ENCODE measurements around the gene KIF26A.

The KIF26A gene

GRCh38 chr14:104228716-104229533 lies 90.5 kb downstream of the KIF26A start:
- no peak overlapping the region for H3K27ac ChIP-seq (ENCODE audit: extremely low read depth, low read depth, low read length)
- H3K4me1 ChIP-seq (ENCODE audit: control insufficient read depth, insufficient read depth, low read length) = no peaks in the 10 kb centered on the region
- ChIA-PET POLR2A (no interaction called here), CTCF (interaction anchor here (0.6 kb wide), 1 partner anchor 457 kb away, joined by 3 read pairs; no protein-coding TSS in a partner anchor)
- no peak for TF ChIP-seq ZNF112 (tag by site-specific recombination; IDR thresholded peaks at IDR 0.05)
- no peak for TF ChIP-seq ZNF302 (tag by site-specific recombination; IDR thresholded peaks at IDR 0.05; ENCODE audit: low read depth)
- no peak for TF ChIP-seq ZNF350 (tag by site-specific recombination; IDR thresholded peaks at IDR 0.05)
- no peak for TF ChIP-seq BCL11B (tag by site-specific recombination; IDR thresholded peaks at IDR 0.05; ENCODE audit: low read depth)
- TF ChIP-seq ZNF704 (tag by site-specific recombination; IDR thresholded peaks at IDR 0.05) = no peak
- no peak for TF ChIP-seq AEBP2 (tag by site-specific recombination; IDR thresholded peaks at IDR 0.05; ENCODE audit: borderline replicate concordance)
- TF ChIP-seq MZF1 (tag by site-specific recombination; IDR thresholded peaks at IDR 0.05; ENCODE audit: borderline replicate concordance) = no peak
- no peak for TF ChIP-seq HOXC10 (CRISPR knock-in tag; IDR thresholded peaks at IDR 0.05)
- no peak for TF ChIP-seq ZNF148 (tag by site-specific recombination; IDR thresholded peaks at IDR 0.05; ENCODE audit: borderline replicate concordance)
- no peak for TF ChIP-seq ZNF76 (tag by site-specific recombination; IDR thresholded peaks at IDR 0.05; ENCODE audit: borderline replicate concordance, low read depth)
- no peak for TF ChIP-seq PRDM1 (tag by site-specific recombination; IDR thresholded peaks at IDR 0.05)
- TF ChIP-seq ZNF10 (tag by site-specific recombination; IDR thresholded peaks at IDR 0.05) = no peak
- no peak for TF ChIP-seq ZBTB21 (tag by site-specific recombination; IDR thresholded peaks at IDR 0.05)
- no peaks in the 10 kb centered on the region; a peak in 1 of 3 replicates for H3K36me3 ChIP-seq (ENCODE audit: control insufficient read depth in 2 of 2, insufficient read depth in 1 of 2, low read length in 2 of 2)
- H3K4me3 ChIP-seq (ENCODE audit: low read depth, low read length) = no peak overlapping the region
- H3K9me3 ChIP-seq (ENCODE audit: control insufficient read depth, insufficient read depth, low read depth, low read length) = no peaks in the 10 kb centered on the region

- no peaks in the 10 kb centered on the region for H3K9me3 ChIP-seq (ENCODE audit: control insufficient read depth, insufficient read depth, low read depth, low read length)
- POLR2A ChIA-PET = no interaction called here
Measured at GRCh38 chr14:104229534-104230055, 91.2 kb downstream of the KIF26A start.

More at GRCh38 chr14:104229534-104230055, 91.2 kb downstream of the KIF26A start:
- Histone ChIP-seq H3K4me1 (ENCODE audit: control insufficient read depth, insufficient read depth, low read length) (no peaks in the 10 kb centered on the region), H3K4me3 (ENCODE audit: low read depth, low read length) (no peak overlapping the region), H3K27ac (ENCODE audit: extremely low read depth, low read depth, low read length) (no peak overlapping the region), H3K36me3 (ENCODE audit: control insufficient read depth in 2 of 2, insufficient read depth in 1 of 2, low read length in 2 of 2) (no peaks in the 10 kb centered on the region; a peak in 1 of 3 replicates)
- CTCF ChIA-PET = no interaction called here
- TF ChIP-seq ZNF510 (tag by site-specific recombination; IDR thresholded peaks at IDR 0.05; ENCODE audit: insufficient replicate concordance) (no peak), ZNF280D (tag by site-specific recombination; IDR thresholded peaks at IDR 0.05) (no peak), GLIS1 (tag by site-specific recombination; IDR thresholded peaks at IDR 0.05) (peak; percentile 41; the same call in 1 of the 2 replicates), ZIC2 (tag by site-specific recombination; IDR thresholded peaks at IDR 0.05) (peak; percentile 42; the same call in 1 of the 2 replicates)

Data from HEK293 (cell line).